ENCODE measurements around the gene MAST3.

GRCh38 chr19:18152442-18152816 is 54.9 kb downstream of the MAST3 start:
- TF ChIP-seq CTCF (IDR thresholded peaks at IDR 0.05; ENCODE audit: low read depth, low read length) (peak; percentile 57), POLR2A (IDR thresholded peaks at IDR 0.05; ENCODE audit: extremely low read depth, insufficient read length) (no peak), MAX (IDR thresholded peaks at IDR 0.05; ENCODE audit: low read depth, low read length) (peak; percentile 76)

Data from NB4 (cell line).